IPS-18c (cell line): Measurements from ENCODE around the gene NMT1.

ENCODE experiments used
- H3K4me3 ChIP-seq: 2 replicates; pipeline ENCODE4 v1.7.0; 2013; ENCODE audit warnings: low read depth, mild to moderate bottlenecking, low read length, moderate library complexity; ENCODE audit not compliant: insufficient read depth
- H3K9me3 ChIP-seq: one replicate; pipeline ENCODE4 v1.6.1; 2013; ENCODE audit warnings: mild to moderate bottlenecking, low read length, moderate library complexity; ENCODE audit not compliant: control insufficient read depth, insufficient read depth

NMT1 gene

DNA sequence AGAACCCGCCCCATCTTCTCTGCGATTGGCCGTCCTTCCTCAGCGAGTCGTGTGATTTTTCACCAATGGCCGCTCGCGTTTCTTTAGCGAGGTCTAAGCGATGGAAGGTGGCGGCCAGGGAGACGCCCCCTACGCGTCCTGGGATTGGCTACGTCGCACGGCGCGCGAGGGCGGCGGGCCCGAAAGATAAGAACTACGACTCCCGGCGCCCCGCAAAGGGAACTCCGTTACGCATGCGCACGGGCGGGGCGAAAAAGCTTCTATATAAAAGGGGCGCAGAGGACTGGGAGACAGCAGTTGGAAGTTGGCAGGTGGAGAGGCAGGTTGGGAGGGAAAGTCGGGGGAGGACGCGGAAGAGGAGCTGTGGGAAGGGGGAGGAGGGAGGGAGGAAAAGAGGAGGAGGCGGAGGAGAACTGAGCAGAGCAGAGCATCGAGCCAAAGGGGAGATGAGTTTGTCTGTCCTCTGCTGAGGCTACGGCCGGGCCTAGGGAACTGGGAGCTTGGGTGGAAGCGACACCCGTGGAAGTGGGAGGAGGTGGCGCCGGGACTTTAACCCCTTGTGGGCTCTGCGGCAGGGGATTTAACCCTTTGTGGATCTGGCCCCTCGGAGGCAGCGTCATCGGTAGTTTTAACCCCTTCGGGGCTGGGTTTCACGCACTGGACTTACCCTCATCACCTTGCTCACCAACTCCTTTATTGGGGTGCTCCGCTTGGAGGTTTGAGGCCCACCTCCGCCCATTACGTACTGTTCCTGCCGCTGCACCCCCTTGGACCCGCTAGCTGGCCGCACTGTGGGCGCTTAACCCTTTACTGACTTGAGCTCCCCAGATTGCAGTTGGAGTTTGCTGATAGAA is 87.3 kb downstream of the NMT1 start, which contains the start of gene HEXIM1:
Gene HEXIM1, plus strand, starts transcription at position 293 of the 854 bp plus-strand sequence. CDS start 716 bp downstream, outside the sequence.
- Histone ChIP-seq H3K9me3 (no peaks in the 10 kb centered on the region), H3K4me3 (peak within 1 kb of the TSS; percentile 88)

GRCh38 chr17:45149037-45149668 is 88.0 kb downstream of the NMT1 start:
- no peaks in the 10 kb centered on the region for H3K9me3 ChIP-seq
- peak overlapping the region; percentile 88 for H3K4me3 ChIP-seq

GRCh38 chr17:45149669-45150664 is 88.8 kb downstream of the NMT1 start:
- Histone ChIP-seq H3K4me3 (peak overlapping the region; percentile 88), H3K9me3 (no peaks in the 10 kb centered on the region)

DNA sequence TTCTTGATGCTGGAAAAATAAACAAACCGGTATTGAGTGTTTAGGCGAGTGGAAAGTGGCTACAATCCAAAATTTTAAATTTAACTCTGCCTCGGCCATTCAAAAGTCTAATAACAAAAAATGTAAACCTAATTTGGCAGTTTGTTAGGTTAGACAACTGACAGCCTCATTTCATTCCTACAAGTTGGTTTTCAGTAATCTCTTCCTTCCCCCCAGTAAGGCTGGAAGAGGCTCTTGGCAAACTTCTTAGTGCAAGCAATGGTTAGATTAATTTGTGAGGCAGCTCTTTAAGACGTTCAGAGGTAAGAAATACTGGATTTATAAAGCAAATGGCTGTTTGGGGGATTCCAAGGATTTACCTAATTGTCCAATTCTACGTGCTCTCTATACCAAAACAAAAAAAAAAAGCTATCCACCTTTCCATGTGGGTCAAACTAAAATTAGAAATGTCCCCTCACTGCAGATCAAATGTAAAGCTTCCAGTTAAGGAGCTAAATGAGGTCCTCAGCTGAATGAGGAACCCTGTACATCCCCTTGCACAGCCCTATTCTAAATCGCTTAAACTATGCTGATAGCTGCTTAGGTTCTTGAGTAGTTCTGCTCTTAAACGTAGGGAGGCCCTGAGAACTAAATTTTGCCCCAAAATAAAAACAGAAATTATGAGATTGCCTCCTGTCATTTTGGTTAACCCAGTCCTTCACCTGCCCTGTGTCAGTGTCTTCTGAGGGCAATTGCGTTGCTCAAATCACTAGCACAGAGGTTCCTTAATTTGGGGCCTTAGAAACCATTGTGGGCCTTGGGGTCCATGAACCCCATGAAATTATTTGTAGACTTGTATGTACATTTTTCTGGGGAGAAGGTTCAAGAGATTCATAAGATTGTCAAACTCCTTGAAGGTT is 90.0 kb downstream of the NMT1 start:
- H3K4me3 ChIP-seq, result peak overlapping the region; percentile 36
- H3K9me3 ChIP-seq, result no peaks in the 10 kb centered on the region

DNA sequence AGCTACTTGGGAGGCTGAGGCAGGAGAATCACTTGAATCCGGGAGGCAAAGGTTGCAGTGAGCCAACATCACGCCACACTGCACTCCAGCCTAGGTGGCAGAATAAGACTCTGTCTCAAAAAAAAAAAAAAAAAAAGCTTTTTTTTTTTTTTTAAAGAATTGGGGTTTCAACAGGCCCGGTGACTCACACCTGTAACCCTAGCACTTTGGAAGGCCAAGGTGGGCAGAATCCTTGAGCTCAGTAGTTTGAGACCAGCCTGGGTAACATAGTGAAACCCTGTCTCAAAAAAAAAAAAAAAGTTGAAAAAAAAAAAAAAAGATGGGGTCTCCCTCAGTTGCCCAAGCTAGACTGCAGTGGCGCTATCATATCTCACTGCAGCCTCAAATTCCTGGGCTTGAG is 93.9 kb downstream of the NMT1 start:
- H3K9me3 ChIP-seq, result no peaks in the 10 kb centered on the region

DNA sequence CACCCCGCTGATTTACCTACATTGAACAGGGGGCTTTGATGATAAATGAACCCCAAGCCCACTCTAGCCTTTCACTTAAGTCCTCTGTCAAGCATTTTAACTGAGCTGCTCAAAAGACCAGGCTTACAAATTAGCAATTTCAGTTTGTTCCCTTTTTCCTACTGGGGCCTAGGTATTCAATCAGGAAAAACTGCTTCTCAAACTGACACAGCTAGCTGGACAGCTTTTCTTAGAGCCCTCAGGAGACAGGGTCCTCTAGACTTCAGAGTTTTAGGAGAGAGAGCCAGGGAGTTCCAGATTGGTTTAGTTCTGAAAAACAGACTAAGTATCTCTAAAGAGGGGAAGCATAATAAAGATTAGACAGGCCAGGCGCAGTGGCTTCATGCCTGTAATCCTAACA is 94.4 kb downstream of the NMT1 start:
- Histone ChIP-seq H3K9me3 (no peaks in the 10 kb centered on the region), H3K4me3 (no peak overlapping the region)

More for the DNA sequence above, 93.9 kb downstream of the NMT1 start:
- no peak overlapping the region for H3K4me3 ChIP-seq

GRCh38 chr17:45156242-45156641 is 95.1 kb downstream of the NMT1 start:
- Histone ChIP-seq H3K9me3 (no peaks in the 10 kb centered on the region), H3K4me3 (no peak overlapping the region)
